Gastroesophageal sphincter (tissue), 3 donors: ENCODE results near the gene PSMF1.

Source experiments
- POLR2A ChIP-seq, 2 donors: fragments of 450-650 bp; IDR thresholded peaks; one replicate each; pipeline ENCODE4 v1.6.1; 2017; ENCODE audit warnings: antibody characterized with exemption in 2 of 2, mild to moderate bottlenecking in 2 of 2, moderate library complexity in 1 of 2
- POLR2AphosphoS5 ChIP-seq: sonication (generic); formaldehyde crosslinking; IDR thresholded peaks from one replicate; pipeline ENCODE4 v1.6.1; 2017; ENCODE audit warnings: antibody characterized with exemption
- TF ChIP-seq, protein P1 (sequence below), 4 experiments: fragments of 200-600 bp in 2 of 4; fragments of 450-650 bp in 2 of 4; sonication (generic) in 1 of 4; IDR thresholded peaks; one replicate each; pipeline ENCODE4 v1.5.1; 2017 to 2019; ENCODE audit warnings: antibody characterized with exemption in 4 of 4, mild to moderate bottlenecking in 2 of 4, moderate library complexity in 2 of 4

DNA sequence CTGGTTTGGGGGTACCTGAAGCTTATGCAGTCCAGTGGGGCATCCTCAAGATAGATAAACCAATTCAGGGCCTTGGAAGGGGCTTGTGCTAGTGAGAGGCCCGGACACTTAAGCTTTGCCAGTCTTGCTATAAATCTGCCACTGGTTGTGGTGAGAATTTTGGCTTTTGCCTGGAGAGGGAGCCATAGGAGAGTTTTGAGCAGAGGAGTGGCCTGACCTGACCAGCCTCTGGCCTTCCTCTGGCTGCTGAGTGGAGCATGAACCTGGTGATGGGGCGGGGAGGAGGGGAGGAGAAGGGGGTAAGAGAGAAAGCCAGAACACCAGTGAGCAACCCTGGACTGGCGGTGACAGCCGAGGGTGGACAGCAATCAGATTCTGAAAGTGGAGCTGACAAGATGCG, 59.3 kb downstream of the PSMF1 start:
- TF ChIP-seq, protein P1, sequence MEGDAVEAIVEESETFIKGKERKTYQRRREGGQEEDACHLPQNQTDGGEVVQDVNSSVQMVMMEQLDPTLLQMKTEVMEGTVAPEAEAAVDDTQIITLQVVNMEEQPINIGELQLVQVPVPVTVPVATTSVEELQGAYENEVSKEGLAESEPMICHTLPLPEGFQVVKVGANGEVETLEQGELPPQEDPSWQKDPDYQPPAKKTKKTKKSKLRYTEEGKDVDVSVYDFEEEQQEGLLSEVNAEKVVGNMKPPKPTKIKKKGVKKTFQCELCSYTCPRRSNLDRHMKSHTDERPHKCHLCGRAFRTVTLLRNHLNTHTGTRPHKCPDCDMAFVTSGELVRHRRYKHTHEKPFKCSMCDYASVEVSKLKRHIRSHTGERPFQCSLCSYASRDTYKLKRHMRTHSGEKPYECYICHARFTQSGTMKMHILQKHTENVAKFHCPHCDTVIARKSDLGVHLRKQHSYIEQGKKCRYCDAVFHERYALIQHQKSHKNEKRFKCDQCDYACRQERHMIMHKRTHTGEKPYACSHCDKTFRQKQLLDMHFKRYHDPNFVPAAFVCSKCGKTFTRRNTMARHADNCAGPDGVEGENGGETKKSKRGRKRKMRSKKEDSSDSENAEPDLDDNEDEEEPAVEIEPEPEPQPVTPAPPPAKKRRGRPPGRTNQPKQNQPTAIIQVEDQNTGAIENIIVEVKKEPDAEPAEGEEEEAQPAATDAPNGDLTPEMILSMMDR (IDR thresholded peaks at IDR 0.05) = no peak
- TF ChIP-seq POLR2AphosphoS5 (no peak), POLR2A (IDR thresholded peaks at IDR 0.05) (no peak)
